Mucosa of stomach (tissue), 1 donor: Measurements from ENCODE around the gene KRT78.

Experiments
- H3K27me3 ChIP-seq: one replicate; pipeline ENCODE4 v1.7.0; 2013; ENCODE audit warnings: mild to moderate bottlenecking, low read length; ENCODE audit not compliant: control insufficient read depth, insufficient read depth
- H3K36me3 ChIP-seq: one replicate; pipeline ENCODE4 v1.7.0; 2013; ENCODE audit warnings: low read length; ENCODE audit not compliant: control insufficient read depth, insufficient read depth
- H3K4me1 ChIP-seq: one replicate; pipeline ENCODE4 v1.7.0; 2013; ENCODE audit warnings: mild to moderate bottlenecking, low read length; ENCODE audit not compliant: control insufficient read depth, insufficient read depth
- H3K4me3 ChIP-seq: one replicate; pipeline ENCODE4 v1.7.0; 2013; ENCODE audit warnings: low read length
- H3K9ac ChIP-seq: one replicate; pipeline ENCODE4 v1.7.0; 2013; ENCODE audit warnings: mild to moderate bottlenecking, low read length, moderate library complexity
- H3K9me3 ChIP-seq: one replicate; pipeline ENCODE4 v1.7.0; 2013; ENCODE audit warnings: mild to moderate bottlenecking, low read length, moderate library complexity; ENCODE audit not compliant: control insufficient read depth
- donor health status: Pancreatic carcinoma.

KRT78 gene

GRCh38 chr12:52846356-52846970, 2.3 kb downstream of the KRT78 start:
- no peak overlapping the region for H3K9ac ChIP-seq
- no peaks in the 10 kb centered on the region for H3K36me3 ChIP-seq
- H3K4me3 ChIP-seq, result no peak overlapping the region
- no peaks in the 10 kb centered on the region for H3K4me1 ChIP-seq
- peaks cover 4% of the 10 kb centered on the region for H3K27me3 ChIP-seq
- no peaks in the 10 kb centered on the region for H3K9me3 ChIP-seq

- Histone ChIP-seq H3K36me3 (no peaks in the 10 kb centered on the region), H3K27me3 (peaks cover 4% of the 10 kb centered on the region)
Measured at GRCh38 chr12:52845946-52846345, 2.8 kb downstream of the KRT78 start.

GRCh38 chr12:52844386-52844785, 4.4 kb downstream of the KRT78 start:
- H3K9me3 ChIP-seq, result no peaks in the 10 kb centered on the region
- no peak overlapping the region for H3K4me3 ChIP-seq
- H3K27me3 ChIP-seq, result peaks cover 10% of the 10 kb centered on the region
- H3K36me3 ChIP-seq, result no peaks in the 10 kb centered on the region
- no peak overlapping the region for H3K9ac ChIP-seq
- no peaks in the 10 kb centered on the region for H3K4me1 ChIP-seq

More at GRCh38 chr12:52845946-52846345, 2.8 kb downstream of the KRT78 start:
- H3K9me3 ChIP-seq, result no peaks in the 10 kb centered on the region
- no peak overlapping the region for H3K9ac ChIP-seq
- no peak overlapping the region for H3K4me3 ChIP-seq
- H3K4me1 ChIP-seq, result no peaks in the 10 kb centered on the region

- H3K36me3 ChIP-seq, result no peaks in the 10 kb centered on the region
- H3K4me3 ChIP-seq, result no peak overlapping the region
- peaks cover 18% of the 10 kb centered on the region for H3K27me3 ChIP-seq
- no peaks in the 10 kb centered on the region for H3K4me1 ChIP-seq
- no peak overlapping the region for H3K9ac ChIP-seq
- H3K9me3 ChIP-seq, result no peaks in the 10 kb centered on the region
Measured at GRCh38 chr12:52839436-52840105, 9.2 kb downstream of the KRT78 start.

GRCh38 chr12:52838609-52839435, 10.0 kb downstream of the KRT78 start:
- Histone ChIP-seq H3K4me3 (no peak overlapping the region), H3K27me3 (peaks cover 18% of the 10 kb centered on the region), H3K9ac (no peak overlapping the region), H3K9me3 (no peaks in the 10 kb centered on the region), H3K36me3 (no peaks in the 10 kb centered on the region), H3K4me1 (no peaks in the 10 kb centered on the region)

GRCh38 chr12:52837781-52838608, 10.8 kb downstream of the KRT78 start:
- Histone ChIP-seq H3K36me3 (no peaks in the 10 kb centered on the region), H3K9ac (no peak overlapping the region), H3K9me3 (no peaks in the 10 kb centered on the region), H3K27me3 (peaks cover 18% of the 10 kb centered on the region), H3K4me1 (peaks cover 4% of the 10 kb centered on the region), H3K4me3 (no peak overlapping the region)

GRCh38 chr12:52837413-52837741, 11.4 kb downstream of the KRT78 start:
- Histone ChIP-seq H3K27me3 (peaks cover 18% of the 10 kb centered on the region), H3K9ac (no peak overlapping the region), H3K36me3 (no peaks in the 10 kb centered on the region), H3K4me3 (no peak overlapping the region), H3K4me1 (peaks cover 9% of the 10 kb centered on the region), H3K9me3 (no peaks in the 10 kb centered on the region)

GRCh38 chr12:52836491-52837412, 12.0 kb downstream of the KRT78 start:
- no peaks in the 10 kb centered on the region for H3K9me3 ChIP-seq
- no peak overlapping the region for H3K9ac ChIP-seq
- H3K4me3 ChIP-seq, result no peak overlapping the region
- H3K36me3 ChIP-seq, result no peaks in the 10 kb centered on the region
- peaks cover 9% of the 10 kb centered on the region for H3K4me1 ChIP-seq
- H3K27me3 ChIP-seq, result peaks cover 18% of the 10 kb centered on the region

GRCh38 chr12:52836042-52836466, 12.7 kb downstream of the KRT78 start:
- Histone ChIP-seq H3K27me3 (peaks cover 18% of the 10 kb centered on the region), H3K4me3 (no peak overlapping the region), H3K9me3 (no peaks in the 10 kb centered on the region), H3K9ac (no peak overlapping the region), H3K4me1 (peaks cover 9% of the 10 kb centered on the region), H3K36me3 (no peaks in the 10 kb centered on the region)

GRCh38 chr12:52835271-52836041, 13.3 kb downstream of the KRT78 start:
- no peak overlapping the region for H3K9ac ChIP-seq
- H3K9me3 ChIP-seq, result no peaks in the 10 kb centered on the region
- no peaks in the 10 kb centered on the region for H3K36me3 ChIP-seq
- peaks cover 18% of the 10 kb centered on the region for H3K27me3 ChIP-seq
- no peak overlapping the region for H3K4me3 ChIP-seq
- peaks cover 9% of the 10 kb centered on the region for H3K4me1 ChIP-seq
